Measurements from ENCODE around the gene ASPA. TPM values are rescaled to one million over a fixed set of nuclear protein-coding genes. Genes with fewer than 3 reads are reported as not detected.
"Not testable (repeated sequence)": the region's sequence is repeated elsewhere in the genome, so short reads cannot be mapped to it uniquely, and the experiment has no call there.

Gene ASPA
- total and polyA plus RNA-seq, 8 donors, result 0.53 to 7.3 (median 3.1) TPM; not detected in 1

- Histone ChIP-seq H3K36me3 (no peaks in the 10 kb centered on the region), H3K9me3 (no peaks in the 10 kb centered on the region), H3K4me1 (peaks cover 0 to 14% (median 3%) of the 10 kb centered on the region in 4 donors), H3K27ac (peak overlapping the region in 2 of 5 donors; percentile 77 to 81), H3K27me3 (no peaks in the 10 kb centered on the region), H3K4me3 (no peak overlapping the region)
- no peak for DNase-seq
- WGBS, 5 donors, result 84 to 92% (median 89%) methylated on average over 21 to 23 of the region's 23 CpGs
- intact Hi-C loops (cut with DNase I; ENCODE audit: low total_unique reads), result no loop called here
- TF ChIP-seq POLR2AphosphoS5 (IDR thresholded peaks at IDR 0.05) (no peak), POLR2A (IDR thresholded peaks at IDR 0.05) (no peak), CTCF (IDR thresholded peaks at IDR 0.05) (no peak), EP300 (IDR thresholded peaks at IDR 0.05) (no peak)
Observed at GRCh38 chr17:3513305-3514035, 37.7 kb downstream of the ASPA start.

- H3K36me3 ChIP-seq; H3K27me3 ChIP-seq; H3K9me3 ChIP-seq; H3K27ac ChIP-seq; H3K4me3 ChIP-seq; intact Hi-C loops (cut with DNase I; ENCODE audit: low total_unique reads); DNase-seq: not testable (repeated sequence)
- 91 to 98% (median 96%) methylated on average over 11 of the region's 11 CpGs for WGBS, 5 donors
- peaks cover 0 to 14% (median 3%) of the 10 kb centered on the region in 4 donors for H3K4me1 ChIP-seq
Observed at GRCh38 chr17:3514167-3514566, 38.4 kb downstream of the ASPA start.

GRCh38 chr17:3514873-3515272 lies 39.1 kb downstream of the ASPA start:
- TF ChIP-seq EP300 (IDR thresholded peaks at IDR 0.05) (no peak), POLR2AphosphoS5 (IDR thresholded peaks at IDR 0.05) (no peak), POLR2A (IDR thresholded peaks at IDR 0.05) (no peak), CTCF (IDR thresholded peaks at IDR 0.05) (no peak)
- DNase-seq, result no peak
- H3K4me1 ChIP-seq, result peaks cover 0 to 14% (median 3%) of the 10 kb centered on the region in 4 donors
- H3K27ac ChIP-seq, result no peak overlapping the region
- 77 to 87% (median 86%) methylated on average over 9 of the region's 9 CpGs for WGBS, 5 donors
- H3K27me3 ChIP-seq, result no peaks in the 10 kb centered on the region
- intact Hi-C loops (cut with DNase I; ENCODE audit: low total_unique reads), result no loop called here
- no peaks in the 10 kb centered on the region for H3K36me3 ChIP-seq
- H3K9me3 ChIP-seq, result no peaks in the 10 kb centered on the region
- no peak overlapping the region for H3K4me3 ChIP-seq

- H3K27me3 ChIP-seq; H3K27ac ChIP-seq; H3K9me3 ChIP-seq; H3K36me3 ChIP-seq; intact Hi-C loops (cut with DNase I; ENCODE audit: low total_unique reads); DNase-seq; H3K4me3 ChIP-seq; H3K4me1 ChIP-seq: not testable (repeated sequence)
- 91 to 98% (median 96%) methylated on average over 4 of the region's 4 CpGs for WGBS, 5 donors
Observed at GRCh38 chr17:3519472-3519871, 43.7 kb downstream of the ASPA start.

GRCh38 chr17:3524024-3524423 lies 48.2 kb downstream of the ASPA start:
- H3K9me3 ChIP-seq, result no peaks in the 10 kb centered on the region
- peaks cover 0 to 4% (median 0%) of the 10 kb centered on the region in 4 donors for H3K4me1 ChIP-seq
- H3K27me3 ChIP-seq, result no peaks in the 10 kb centered on the region
- DNase-seq, result no peak
- H3K4me3 ChIP-seq, result no peak overlapping the region
- TF ChIP-seq POLR2A (IDR thresholded peaks at IDR 0.05) (no peak), EP300 (IDR thresholded peaks at IDR 0.05) (no peak), POLR2AphosphoS5 (IDR thresholded peaks at IDR 0.05) (no peak), CTCF (IDR thresholded peaks at IDR 0.05) (no peak)
- H3K36me3 ChIP-seq, result no peaks in the 10 kb centered on the region
- intact Hi-C loops (cut with DNase I; ENCODE audit: low total_unique reads), result no loop called here
- 82 to 94% (median 93%) methylated on average over 11 to 13 of the region's 13 CpGs for WGBS, 5 donors
- H3K27ac ChIP-seq, result no peak overlapping the region
